WI38 (cell line): ENCODE measurements around the gene AMBRA1.
A peak's percentile ranks its signal among the peaks of the same experiment; 100 is the strongest.

Experiments
- H3K4me3 ChIP-seq: 2 replicates; pipeline ENCODE4 v1.5.1; 2011; ENCODE audit warnings: low read depth, mild to moderate bottlenecking, control low read depth, low read length
- TF ChIP-seq, protein P1 (sequence below): IDR thresholded peaks from 2 replicates; pipeline ENCODE4 v1.5.1; 2012; ENCODE audit warnings: low read depth, mild to moderate bottlenecking, control low read depth, low read length

AMBRA1 gene

GRCh38 chr11:46625406-46625805 is 31.6 kb upstream of the AMBRA1 start:
- no peak overlapping the region for H3K4me3 ChIP-seq

GRCh38 chr11:46618837-46619236 is 25.0 kb upstream of the AMBRA1 start:
- TF ChIP-seq, protein P1, sequence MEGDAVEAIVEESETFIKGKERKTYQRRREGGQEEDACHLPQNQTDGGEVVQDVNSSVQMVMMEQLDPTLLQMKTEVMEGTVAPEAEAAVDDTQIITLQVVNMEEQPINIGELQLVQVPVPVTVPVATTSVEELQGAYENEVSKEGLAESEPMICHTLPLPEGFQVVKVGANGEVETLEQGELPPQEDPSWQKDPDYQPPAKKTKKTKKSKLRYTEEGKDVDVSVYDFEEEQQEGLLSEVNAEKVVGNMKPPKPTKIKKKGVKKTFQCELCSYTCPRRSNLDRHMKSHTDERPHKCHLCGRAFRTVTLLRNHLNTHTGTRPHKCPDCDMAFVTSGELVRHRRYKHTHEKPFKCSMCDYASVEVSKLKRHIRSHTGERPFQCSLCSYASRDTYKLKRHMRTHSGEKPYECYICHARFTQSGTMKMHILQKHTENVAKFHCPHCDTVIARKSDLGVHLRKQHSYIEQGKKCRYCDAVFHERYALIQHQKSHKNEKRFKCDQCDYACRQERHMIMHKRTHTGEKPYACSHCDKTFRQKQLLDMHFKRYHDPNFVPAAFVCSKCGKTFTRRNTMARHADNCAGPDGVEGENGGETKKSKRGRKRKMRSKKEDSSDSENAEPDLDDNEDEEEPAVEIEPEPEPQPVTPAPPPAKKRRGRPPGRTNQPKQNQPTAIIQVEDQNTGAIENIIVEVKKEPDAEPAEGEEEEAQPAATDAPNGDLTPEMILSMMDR, result no peak
- 0 out of 2 replicates have a peak overlapping the region, but pooled peaks have one; percentile 5 for H3K4me3 ChIP-seq

More at GRCh38 chr11:46625406-46625805, 31.6 kb upstream of the AMBRA1 start:
- TF ChIP-seq, protein P1, result no peak

DNA sequence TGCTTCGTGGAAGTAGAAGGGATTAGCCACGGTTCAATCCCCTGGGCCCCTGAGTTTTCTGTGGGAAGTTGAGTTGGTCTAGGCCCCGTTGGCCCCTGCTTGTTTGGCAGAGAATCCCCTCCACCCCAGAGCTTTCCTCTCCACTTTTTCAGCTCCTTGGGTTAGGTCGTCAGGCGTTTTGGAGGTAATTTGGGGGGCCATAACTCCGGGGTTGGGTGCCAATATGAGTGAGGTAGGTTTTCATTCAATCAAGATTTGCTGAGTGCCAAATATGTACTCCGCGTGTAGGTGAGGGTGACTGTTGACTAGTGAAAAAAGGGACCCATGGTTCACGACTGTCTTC is 24.1 kb upstream of the AMBRA1 start:
- H3K4me3 ChIP-seq, result peak overlapping the region; percentile 82
- TF ChIP-seq, protein P1, result no peak

- TF ChIP-seq, protein P1, result peak; percentile 90
These were observed 23.5 kb upstream of the AMBRA1 start, which contains the start of the genes ATG13 and HARBI1 for GRCh38 chr11:46617134-46617971. ATG13 (plus strand) TSS chr11:46617553; CDS start chr11:46644292, 26,739 bp downstream. HARBI1 (minus strand) TSS chr11:46617227; CDS start chr11:46616237, 990 bp downstream.

DNA sequence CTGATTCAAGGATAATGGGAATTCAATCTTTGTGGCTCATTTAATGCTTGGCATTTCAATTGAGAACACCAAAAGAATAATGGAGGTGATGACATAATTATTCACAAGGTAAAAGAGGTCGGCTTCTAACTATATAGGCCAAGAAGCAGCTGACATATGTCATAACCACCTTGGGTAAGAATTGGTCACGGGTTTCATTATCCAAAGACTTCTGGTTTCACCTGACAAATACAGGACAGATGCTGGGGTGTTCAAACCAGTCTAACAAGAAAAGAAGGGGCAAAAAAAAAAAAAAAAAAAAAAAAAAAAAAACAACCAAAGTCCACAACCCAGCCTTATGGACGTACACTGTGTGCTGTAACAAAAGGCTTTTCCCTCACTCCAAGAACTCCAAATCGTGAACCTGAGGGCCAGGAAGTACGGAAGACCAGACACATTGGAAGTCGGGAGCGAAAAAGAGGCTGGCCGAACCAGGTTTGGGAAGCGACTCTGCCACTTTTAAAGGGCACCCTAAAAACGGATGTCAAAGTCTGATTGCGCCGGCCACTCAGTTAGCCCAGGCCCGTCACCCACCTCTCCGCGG is 22.8 kb upstream of the AMBRA1 start:
- H3K4me3 ChIP-seq, result peak overlapping the region; percentile 82
- TF ChIP-seq, protein P1, result no peak

More at GRCh38 chr11:46617134-46617971, 23.5 kb upstream of the AMBRA1 start, which contains the start of the genes ATG13 and HARBI1:
- H3K4me3 ChIP-seq, result peak within 1 kb of the TSS; percentile 82

DNA sequence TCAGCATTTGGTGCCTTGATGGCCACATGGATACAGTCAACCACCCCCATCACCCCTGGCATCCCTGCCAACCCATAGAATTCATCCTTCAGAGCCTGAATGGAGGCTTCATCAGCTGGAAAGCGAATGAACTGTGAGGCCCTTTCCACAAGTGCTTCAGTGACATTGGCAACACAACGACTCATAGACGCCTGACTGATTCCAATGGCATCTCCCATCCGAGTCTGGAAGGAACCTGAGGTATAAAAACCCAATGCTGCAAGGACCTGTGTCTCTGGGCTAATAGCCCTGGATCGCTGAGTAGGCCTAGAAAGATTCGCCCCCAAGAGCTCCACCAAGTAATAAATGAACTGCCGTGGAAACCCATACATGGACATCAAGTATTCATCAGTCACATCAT is 21.9 kb upstream of the AMBRA1 start:
- no peak overlapping the region for H3K4me3 ChIP-seq
- TF ChIP-seq, protein P1, result no peak

- no peak overlapping the region for H3K4me3 ChIP-seq
- TF ChIP-seq, protein P1, result no peak
These were observed 18.5 kb upstream of the AMBRA1 start for GRCh38 chr11:46612326-46612725.
